ENCODE results near the gene MBNL1. TPM values are rescaled to one million over a fixed set of nuclear protein-coding genes. Genes with fewer than 3 reads are reported as not detected.
"Not testable (repeated sequence)": the region's sequence is repeated elsewhere in the genome, so short reads cannot be mapped to it uniquely, and the experiment has no call there.

The MBNL1 gene
- total RNA-seq, 4 donors from 2014 or later = 261 to 429 (median 389) TPM

DNA sequence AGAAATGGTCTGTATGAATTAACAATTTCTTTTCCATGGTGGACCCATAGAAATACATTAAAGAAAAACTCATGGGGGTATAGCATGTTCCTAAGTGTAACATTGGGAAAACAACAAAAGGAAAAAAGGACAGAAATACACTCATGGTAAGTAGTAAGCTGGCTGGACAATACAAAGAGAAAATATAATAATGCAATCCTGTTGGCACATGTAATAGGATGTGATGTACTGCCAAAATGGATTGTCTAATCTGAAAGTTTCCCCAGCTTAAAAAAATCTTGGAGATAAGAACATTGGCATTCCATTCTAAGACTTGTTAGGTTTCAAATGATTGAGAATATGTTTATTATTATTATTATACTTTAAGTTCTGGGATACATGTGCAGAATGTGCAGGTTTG, 128.1 kb downstream of the MBNL1 start:
- Histone ChIP-seq H3K36me3 (peaks cover 0 to 21% (median 0%) of the 10 kb centered on the region in 3 donors), H3K27ac (no peak overlapping the region), H3K27me3 (no peaks in the 10 kb centered on the region), H3K4me1 (peaks cover 0 to 29% (median 2%) of the 10 kb centered on the region in 4 donors), H3K9me3 (no peaks in the 10 kb centered on the region), H3K4me3 (no peak overlapping the region)
- TF ChIP-seq POLR2A (IDR thresholded peaks at IDR 0.05) = no peak
- TF ChIP-seq, protein P1, sequence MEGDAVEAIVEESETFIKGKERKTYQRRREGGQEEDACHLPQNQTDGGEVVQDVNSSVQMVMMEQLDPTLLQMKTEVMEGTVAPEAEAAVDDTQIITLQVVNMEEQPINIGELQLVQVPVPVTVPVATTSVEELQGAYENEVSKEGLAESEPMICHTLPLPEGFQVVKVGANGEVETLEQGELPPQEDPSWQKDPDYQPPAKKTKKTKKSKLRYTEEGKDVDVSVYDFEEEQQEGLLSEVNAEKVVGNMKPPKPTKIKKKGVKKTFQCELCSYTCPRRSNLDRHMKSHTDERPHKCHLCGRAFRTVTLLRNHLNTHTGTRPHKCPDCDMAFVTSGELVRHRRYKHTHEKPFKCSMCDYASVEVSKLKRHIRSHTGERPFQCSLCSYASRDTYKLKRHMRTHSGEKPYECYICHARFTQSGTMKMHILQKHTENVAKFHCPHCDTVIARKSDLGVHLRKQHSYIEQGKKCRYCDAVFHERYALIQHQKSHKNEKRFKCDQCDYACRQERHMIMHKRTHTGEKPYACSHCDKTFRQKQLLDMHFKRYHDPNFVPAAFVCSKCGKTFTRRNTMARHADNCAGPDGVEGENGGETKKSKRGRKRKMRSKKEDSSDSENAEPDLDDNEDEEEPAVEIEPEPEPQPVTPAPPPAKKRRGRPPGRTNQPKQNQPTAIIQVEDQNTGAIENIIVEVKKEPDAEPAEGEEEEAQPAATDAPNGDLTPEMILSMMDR (IDR thresholded peaks at IDR 0.05) = no peak
- DNase-seq = no peak

GRCh38 chr3:152397348-152397747, 128.6 kb downstream of the MBNL1 start:
- not testable (repeated sequence) for H3K27ac ChIP-seq, H3K9me3 ChIP-seq, H3K27me3 ChIP-seq, DNase-seq, H3K4me3 ChIP-seq
- peaks cover 0 to 34% (median 4%) of the 10 kb centered on the region in 4 donors for H3K4me1 ChIP-seq
- H3K36me3 ChIP-seq = peaks cover 0 to 21% (median 0%) of the 10 kb centered on the region in 3 donors

DNA sequence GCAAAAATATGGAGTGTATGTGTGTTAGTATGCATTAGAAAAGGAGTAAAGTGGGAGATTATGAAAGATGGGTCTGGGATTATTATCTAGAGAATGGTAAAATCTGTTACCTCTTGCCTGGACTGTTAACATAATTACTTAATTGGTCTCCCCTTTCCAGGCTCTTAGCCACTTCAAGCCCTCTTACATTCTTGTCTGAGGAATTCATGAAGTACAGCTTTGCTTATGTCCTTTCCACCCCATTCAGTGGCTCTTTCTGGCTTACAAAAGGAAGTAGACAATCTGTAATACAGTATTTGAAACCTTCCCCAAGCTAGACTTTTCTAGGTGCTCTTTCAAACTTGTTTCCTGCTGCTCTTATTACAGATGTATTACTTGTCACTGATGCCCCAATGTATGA, 129.8 kb downstream of the MBNL1 start:
- no peak for DNase-seq
- H3K27me3 ChIP-seq = no peaks in the 10 kb centered on the region
- H3K4me1 ChIP-seq = peaks cover 0 to 39% (median 5%) of the 10 kb centered on the region in 4 donors
- H3K27ac ChIP-seq = no peak overlapping the region
- H3K4me3 ChIP-seq = no peak overlapping the region
- H3K36me3 ChIP-seq = peaks cover 0 to 21% (median 0%) of the 10 kb centered on the region in 3 donors
- H3K9me3 ChIP-seq = no peaks in the 10 kb centered on the region
- TF ChIP-seq, protein P1 (IDR thresholded peaks at IDR 0.05) = no peak
- TF ChIP-seq POLR2A (IDR thresholded peaks at IDR 0.05) = no peak

DNA sequence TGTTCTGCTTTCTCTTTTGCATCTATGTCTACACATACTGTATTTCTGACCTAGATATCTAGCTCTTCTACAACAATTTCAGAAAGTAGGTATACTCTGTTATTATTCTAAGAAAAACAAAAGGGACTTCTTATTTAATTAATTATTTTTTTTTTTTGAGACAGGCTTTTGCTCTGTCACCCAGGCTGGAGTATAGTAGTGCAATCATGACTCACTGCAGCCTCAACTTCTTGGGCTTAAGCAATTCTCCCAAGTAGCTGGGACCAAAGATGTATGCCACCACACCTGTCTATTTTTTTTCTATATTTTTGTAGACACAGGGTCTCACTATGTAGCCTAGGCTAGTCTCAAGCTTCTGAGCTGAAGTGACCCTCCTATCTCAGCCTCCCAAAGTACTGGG, 130.6 kb downstream of the MBNL1 start:
- Histone ChIP-seq H3K4me1 (peaks cover 0 to 46% (median 5%) of the 10 kb centered on the region in 4 donors), H3K27me3 (no peaks in the 10 kb centered on the region), H3K27ac (peak overlapping the region in 1 of 4 donors; percentile 11), H3K9me3 (no peaks in the 10 kb centered on the region), H3K36me3 (peaks cover 0 to 21% (median 0%) of the 10 kb centered on the region in 3 donors), H3K4me3 (no peak overlapping the region)
- TF ChIP-seq, protein P1 (IDR thresholded peaks at IDR 0.05) = no peak
- TF ChIP-seq POLR2A (IDR thresholded peaks at IDR 0.05) = no peak
- DNase-seq = no peak

DNA sequence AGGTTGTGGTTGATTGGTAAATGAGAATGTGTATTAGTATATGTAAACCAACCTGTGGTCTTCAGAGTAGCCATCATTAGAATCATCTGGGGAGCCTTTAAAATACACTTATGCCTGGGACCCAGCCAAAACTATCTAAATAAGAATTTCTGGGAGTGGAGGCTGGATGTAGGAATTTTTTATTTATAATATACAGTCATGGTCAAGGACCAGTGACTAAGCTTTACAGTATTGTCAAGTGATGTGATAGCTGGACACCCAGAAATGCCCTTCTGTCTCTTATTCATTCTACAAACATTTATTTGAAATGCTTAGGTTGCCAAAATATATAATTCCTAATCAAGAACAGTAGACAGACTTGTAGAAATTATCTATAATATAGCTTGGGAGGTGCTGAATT, 132.2 kb downstream of the MBNL1 start:
- peaks cover 0 to 51% (median 5%) of the 10 kb centered on the region in 4 donors for H3K4me1 ChIP-seq
- H3K9me3 ChIP-seq = no peaks in the 10 kb centered on the region
- TF ChIP-seq, protein P1 (IDR thresholded peaks at IDR 0.05) = no peak
- TF ChIP-seq POLR2A (IDR thresholded peaks at IDR 0.05) = no peak
- peaks cover 0 to 14% (median 0%) of the 10 kb centered on the region in 3 donors for H3K36me3 ChIP-seq
- no peak overlapping the region for H3K27ac ChIP-seq
- no peak overlapping the region for H3K4me3 ChIP-seq
- no peak for DNase-seq
- H3K27me3 ChIP-seq = no peaks in the 10 kb centered on the region

DNA sequence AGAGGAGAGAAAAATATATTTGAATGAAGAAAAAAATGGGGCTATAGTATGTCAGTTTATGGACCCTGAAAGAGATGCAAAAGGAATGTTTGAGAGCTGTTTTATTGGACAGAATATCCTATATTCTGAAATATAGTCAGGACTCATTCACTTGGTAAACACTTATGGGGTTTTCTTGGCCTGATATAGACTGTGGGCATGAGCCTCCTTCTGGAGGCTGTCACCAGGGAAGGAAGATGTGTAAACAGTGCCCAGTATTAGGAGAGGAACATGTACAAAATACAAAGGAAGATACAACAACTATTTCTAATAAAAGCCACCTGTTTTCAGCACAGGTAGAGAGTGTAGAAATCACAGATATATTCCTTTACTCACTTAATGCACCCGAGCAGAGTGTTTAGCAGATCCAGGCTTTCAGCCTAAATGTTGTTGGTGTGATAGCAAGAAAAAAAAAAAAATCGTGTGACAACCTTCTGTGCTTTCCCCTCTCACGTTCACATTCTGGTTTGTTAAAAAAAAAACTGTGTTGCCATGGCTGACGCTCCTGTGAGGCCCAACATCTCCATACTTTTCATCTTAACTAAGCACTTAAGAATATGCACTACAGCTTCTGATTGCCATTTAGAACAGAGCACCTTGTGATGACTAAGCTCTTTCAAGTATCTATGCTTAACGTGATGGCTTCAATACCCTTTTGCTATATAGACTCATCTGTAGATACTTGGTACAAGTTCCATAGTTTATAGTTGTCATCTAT, 134.1 kb downstream of the MBNL1 start:
- no peak overlapping the region for H3K4me3 ChIP-seq
- H3K4me1 ChIP-seq = peaks cover 0 to 55% (median 5%) of the 10 kb centered on the region in 4 donors
- H3K27ac ChIP-seq = peak overlapping the region in 3 of 4 donors; percentile 38 to 71 (median 61)
- TF ChIP-seq, protein P1 (IDR thresholded peaks at IDR 0.05) = no peak
- no peak for TF ChIP-seq POLR2A (IDR thresholded peaks at IDR 0.05)
- no peaks in the 10 kb centered on the region for H3K27me3 ChIP-seq
- no peak for DNase-seq
- no peaks in the 10 kb centered on the region for H3K36me3 ChIP-seq
- no peaks in the 10 kb centered on the region for H3K9me3 ChIP-seq
